Calu3 (cell line): ENCODE results near the gene ACACA. TPM values are rescaled to one million over a fixed set of nuclear protein-coding genes. Genes with fewer than 3 reads are reported as not detected.
A peak's percentile ranks its signal among the peaks of the same experiment; 100 is the strongest.

Source experiments
- BruUV-seq: library from RNA; stranded (reverse); fragments of 400-500 nt; replicated peaks from 2 replicates; lab custom pipeline; 2021; lab: Mats Ljungman, UMichigan
- CTCF ChIA-PET: fragments of 300-600 bp; sonication (Branson Sonifier 250); formaldehyde crosslinking; loops from one replicate; lab custom pipeline; 2022; ENCODE audit warnings: antibody characterized with exemption; lab: Charles Lee
- DNase-seq: peaks from one replicate; pipeline ENCODE4 v3.0.0; 2022
- H3K27ac Mint-ChIP-seq: one replicate; pipeline ENCODE4 v1.8.0; 2022; ENCODE audit warnings: mixed read lengths; ENCODE audit not compliant: unreplicated experiment
- H3K27me3 Mint-ChIP-seq: one replicate; pipeline ENCODE4 v1.8.0; 2022; ENCODE audit warnings: mixed read lengths; ENCODE audit not compliant: unreplicated experiment
- H3K36me3 Mint-ChIP-seq: one replicate; pipeline ENCODE4 v1.8.0; 2022; ENCODE audit warnings: mild to moderate bottlenecking, moderate library complexity, mixed read lengths; ENCODE audit not compliant: insufficient read depth, unreplicated experiment
- H3K4me1 Mint-ChIP-seq: one replicate; pipeline ENCODE4 v1.8.0; 2022; ENCODE audit warnings: mild to moderate bottlenecking, low read depth, mixed read lengths; ENCODE audit not compliant: unreplicated experiment
- H3K4me3 Mint-ChIP-seq: one replicate; pipeline ENCODE4 v1.8.0; 2022; ENCODE audit warnings: mild to moderate bottlenecking, low read depth, moderate library complexity, mixed read lengths; ENCODE audit not compliant: unreplicated experiment
- H3K9me3 Mint-ChIP-seq: one replicate; pipeline ENCODE4 v1.8.0; 2022; ENCODE audit warnings: low read depth, mixed read lengths; ENCODE audit not compliant: unreplicated experiment
- intact Hi-C: fragments of 100-400 bp; cut with micrococcal nuclease; formaldehyde crosslinking; loops from one replicate; pipeline ENCODE4 v1.10.0; 2022; ENCODE audit not compliant: unreplicated experiment
- total RNA-seq: library from RNA; stranded (reverse); gene quantifications from 2 replicates; pipeline ENCODE4 v1.2.3, GENCODE V29; 2022
- TF ChIP-seq, protein P1 (sequence below): fragments of 200-600 bp; IDR thresholded peaks from one replicate; pipeline ENCODE4 v1.8.0; 2022; ENCODE audit warnings: antibody characterized with exemption; ENCODE audit not compliant: unreplicated experiment

ACACA gene
- total RNA-seq, 1 experiment from 2014 or later: 392 TPM

DNA sequence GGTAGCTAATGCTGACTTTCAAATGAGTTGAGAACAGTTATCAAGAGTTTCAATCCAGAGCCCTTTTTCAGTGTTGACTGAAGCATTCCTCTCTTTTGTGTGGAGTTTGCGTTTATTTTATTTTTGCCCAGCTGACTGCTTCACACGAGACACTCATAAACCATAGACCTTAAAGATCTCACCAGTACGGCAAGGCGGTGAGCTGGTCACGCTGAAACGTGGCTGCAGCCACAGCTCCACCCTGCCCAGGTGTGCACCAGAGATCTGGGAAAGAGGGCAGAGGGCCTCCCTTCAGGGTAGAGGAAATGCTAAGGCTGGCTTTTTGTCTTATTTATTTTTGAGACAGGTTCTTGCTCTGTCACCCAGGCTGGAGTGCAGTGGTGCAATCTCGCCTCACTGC is 345.7 kb downstream of the ACACA start:
- CTCF ChIA-PET: interaction anchor here (0.6 to 1.8 kb wide), 5 partner anchors 14 to 1926 kb away, joined by 3 to 11 read pairs (median 3); no protein-coding TSS in a partner anchor
- TF ChIP-seq, protein P1, sequence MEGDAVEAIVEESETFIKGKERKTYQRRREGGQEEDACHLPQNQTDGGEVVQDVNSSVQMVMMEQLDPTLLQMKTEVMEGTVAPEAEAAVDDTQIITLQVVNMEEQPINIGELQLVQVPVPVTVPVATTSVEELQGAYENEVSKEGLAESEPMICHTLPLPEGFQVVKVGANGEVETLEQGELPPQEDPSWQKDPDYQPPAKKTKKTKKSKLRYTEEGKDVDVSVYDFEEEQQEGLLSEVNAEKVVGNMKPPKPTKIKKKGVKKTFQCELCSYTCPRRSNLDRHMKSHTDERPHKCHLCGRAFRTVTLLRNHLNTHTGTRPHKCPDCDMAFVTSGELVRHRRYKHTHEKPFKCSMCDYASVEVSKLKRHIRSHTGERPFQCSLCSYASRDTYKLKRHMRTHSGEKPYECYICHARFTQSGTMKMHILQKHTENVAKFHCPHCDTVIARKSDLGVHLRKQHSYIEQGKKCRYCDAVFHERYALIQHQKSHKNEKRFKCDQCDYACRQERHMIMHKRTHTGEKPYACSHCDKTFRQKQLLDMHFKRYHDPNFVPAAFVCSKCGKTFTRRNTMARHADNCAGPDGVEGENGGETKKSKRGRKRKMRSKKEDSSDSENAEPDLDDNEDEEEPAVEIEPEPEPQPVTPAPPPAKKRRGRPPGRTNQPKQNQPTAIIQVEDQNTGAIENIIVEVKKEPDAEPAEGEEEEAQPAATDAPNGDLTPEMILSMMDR: no peak
- Mint-ChIP-seq H3K9me3 (no peaks in the 10 kb centered on the region), H3K36me3 (peaks cover 16% of the 10 kb centered on the region), H3K27me3 (peaks cover 52% of the 10 kb centered on the region), H3K27ac (no peak overlapping the region), H3K4me1 (no peaks in the 10 kb centered on the region), H3K4me3 (no peak overlapping the region)
- intact Hi-C loops: no loop called here
- DNase-seq: no peak
- BruUV-seq: no TSS peak

DNA sequence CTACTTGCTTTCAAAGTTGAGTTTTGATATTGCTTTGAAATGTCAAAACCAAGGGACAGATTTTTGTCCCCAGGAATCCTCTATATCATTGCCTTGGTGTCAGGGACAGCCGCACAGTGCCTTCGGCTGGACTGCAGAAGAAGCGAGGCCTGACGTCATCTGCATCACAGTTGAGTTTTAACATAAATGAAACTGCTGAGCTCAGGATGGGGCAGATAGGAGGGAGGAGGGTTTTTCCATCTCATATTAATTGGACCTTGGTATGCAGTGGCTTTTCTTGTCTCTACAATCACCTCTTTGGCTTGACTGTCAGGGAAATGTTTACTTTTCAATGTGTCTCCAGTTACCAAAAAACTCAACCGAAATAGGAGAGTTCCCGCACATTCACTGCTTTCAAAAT is 346.5 kb downstream of the ACACA start:
- intact Hi-C loops: no loop called here
- H3K4me3 Mint-ChIP-seq: no peak overlapping the region

DNA sequence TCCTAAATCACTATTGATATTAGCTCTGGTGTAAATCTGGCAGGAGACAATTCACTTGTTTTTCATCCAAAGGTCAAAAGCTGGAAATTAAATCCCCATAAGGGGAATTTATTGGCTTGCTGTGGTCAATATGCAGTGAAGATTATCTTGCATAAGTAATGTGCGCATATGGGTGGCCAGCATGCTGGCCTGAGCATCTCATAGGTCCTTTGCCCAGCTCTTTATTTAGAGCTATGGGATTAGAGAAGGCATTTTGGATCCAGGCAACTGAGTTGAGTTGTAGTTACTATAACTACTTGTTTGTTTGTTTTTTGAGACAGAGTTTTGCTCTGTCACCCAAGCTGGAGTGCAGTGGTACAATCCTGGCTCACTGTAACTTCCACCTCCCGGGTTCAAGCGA is 347.1 kb downstream of the ACACA start:
- H3K4me1 Mint-ChIP-seq: no peaks in the 10 kb centered on the region
- H3K9me3 Mint-ChIP-seq: no peaks in the 10 kb centered on the region
- H3K36me3 Mint-ChIP-seq: peaks cover 20% of the 10 kb centered on the region
- H3K4me3 Mint-ChIP-seq: no peak overlapping the region
- BruUV-seq: no TSS peak
- intact Hi-C loops: no loop called here
- H3K27ac Mint-ChIP-seq: no peak overlapping the region
- TF ChIP-seq, protein P1: no peak
- DNase-seq: no peak
- CTCF ChIA-PET: interaction anchor here (0.5 to 1.5 kb wide), 2 partner anchors 12 to 427 kb away, joined by 4 to 11 read pairs; no protein-coding TSS in a partner anchor
- peaks cover 43% of the 10 kb centered on the region for H3K27me3 Mint-ChIP-seq

More for the DNA sequence above, 346.5 kb downstream of the ACACA start:
- no peaks in the 10 kb centered on the region for H3K9me3 Mint-ChIP-seq
- no TSS peak for BruUV-seq
- peaks cover 49% of the 10 kb centered on the region for H3K27me3 Mint-ChIP-seq
- no peaks in the 10 kb centered on the region for H3K4me1 Mint-ChIP-seq
- no peak for DNase-seq
- no peak overlapping the region for H3K27ac Mint-ChIP-seq
- H3K36me3 Mint-ChIP-seq: peaks cover 16% of the 10 kb centered on the region
- CTCF ChIA-PET: interaction anchor here (1.1 to 1.5 kb wide), 2 partner anchors 12 to 18 kb away, joined by 11 read pairs; no protein-coding TSS in a partner anchor
- TF ChIP-seq, protein P1: no peak

DNA sequence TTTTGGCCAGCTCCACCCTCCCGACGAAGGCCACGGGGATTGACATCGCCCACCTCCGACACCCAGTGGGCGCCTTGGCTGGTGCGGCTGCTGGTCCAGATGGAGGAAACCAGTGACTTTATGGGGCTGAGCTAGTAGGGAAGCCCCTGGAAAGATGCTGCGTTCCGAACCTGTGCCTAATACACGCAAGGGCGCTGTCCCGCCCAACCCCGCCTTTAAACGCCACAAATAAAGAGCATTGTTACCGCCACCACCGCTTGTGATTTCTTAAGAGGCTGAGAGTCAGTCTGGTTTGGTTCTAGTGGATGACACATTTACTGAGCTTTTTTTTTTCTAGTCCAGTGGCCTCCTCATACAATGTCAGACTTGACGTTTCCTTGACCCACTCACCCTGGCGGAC is 350.0 kb downstream of the ACACA start:
- CTCF ChIA-PET: interaction anchor here (0.7 to 1.4 kb wide), 4 partner anchors 9 to 408 kb away, joined by 3 to 9 read pairs (median 4); no protein-coding TSS in a partner anchor
- TF ChIP-seq, protein P1: peak; percentile 17
- no peak overlapping the region for H3K27ac Mint-ChIP-seq
- no peaks in the 10 kb centered on the region for H3K4me1 Mint-ChIP-seq
- no peak for DNase-seq
- no peak overlapping the region for H3K4me3 Mint-ChIP-seq
- no TSS peak for BruUV-seq
- H3K27me3 Mint-ChIP-seq: peaks cover 14% of the 10 kb centered on the region
- H3K36me3 Mint-ChIP-seq: peaks cover 23% of the 10 kb centered on the region
- intact Hi-C loops: no loop called here
- no peaks in the 10 kb centered on the region for H3K9me3 Mint-ChIP-seq
